H9 (cell line): Measurements from ENCODE around the gene MTA1. TPM values are rescaled to one million over a fixed set of nuclear protein-coding genes. Genes with fewer than 3 reads are reported as not detected.

Experiments used
- DNase-seq: peaks from one replicate; pipeline ENCODE4 v3.0.0-alpha.2; 2017
- H2AFZ ChIP-seq: one replicate; pipeline ENCODE4 v1.6.1; 2013; ENCODE audit warnings: mild to moderate bottlenecking, low read length, control low read depth, moderate library complexity
- H2AK5ac ChIP-seq: 2 replicates; pipeline ENCODE4 v1.6.1; 2013; ENCODE audit warnings: low read length, control low read depth, mixed read lengths; ENCODE audit not compliant: insufficient read length
- H2BK120ac ChIP-seq: one replicate; pipeline ENCODE4 v1.6.1; 2013; ENCODE audit warnings: low read depth, mild to moderate bottlenecking, low read length, control low read depth, inconsistent platforms; ENCODE audit not compliant: poor library complexity, severe bottlenecking
- H2BK12ac ChIP-seq: 2 replicates; pipeline ENCODE4 v1.6.1; 2013; ENCODE audit warnings: low read length, control low read depth, mixed read lengths, low read depth; ENCODE audit not compliant: insufficient read length
- H2BK15ac ChIP-seq: 2 replicates; pipeline ENCODE4 v1.6.1; 2013; ENCODE audit warnings: low read depth, low read length, control low read depth
- H2BK20ac ChIP-seq: one replicate; pipeline ENCODE4 v1.6.1; 2013; ENCODE audit warnings: low read depth, mild to moderate bottlenecking, low read length, control low read depth, inconsistent platforms; ENCODE audit not compliant: poor library complexity, severe bottlenecking
- H2BK5ac ChIP-seq: 2 replicates; pipeline ENCODE4 v1.6.1; 2013; ENCODE audit warnings: low read length, control low read depth, mixed read lengths; ENCODE audit not compliant: insufficient read length
- H3K14ac ChIP-seq: 2 replicates; pipeline ENCODE4 v1.6.1; 2013; ENCODE audit warnings: low read length, control low read depth; ENCODE audit not compliant: insufficient read depth
- H3K18ac ChIP-seq: 2 replicates; pipeline ENCODE4 v1.6.1; 2013; ENCODE audit warnings: low read depth, mild to moderate bottlenecking, mixed read lengths, low read length, control low read depth; ENCODE audit not compliant: insufficient read length
- H3K23ac ChIP-seq: 2 replicates; pipeline ENCODE4 v1.6.1; 2013; ENCODE audit warnings: low read length, control low read depth, mixed read lengths, low read depth; ENCODE audit not compliant: insufficient read length
- H3K23me2 ChIP-seq: 2 replicates; pipeline ENCODE4 v1.6.1; 2013; ENCODE audit warnings: low read depth, mild to moderate bottlenecking, mixed read lengths, low read length, control low read depth; ENCODE audit not compliant: insufficient read length, poor library complexity, severe bottlenecking
- H3K27ac ChIP-seq: 2 replicates; pipeline ENCODE4 v1.5.1; 2013; ENCODE audit warnings: low read length, control low read depth, mixed read lengths, low read depth; ENCODE audit not compliant: insufficient read length
- H3K27me3 ChIP-seq: 2 replicates; pipeline ENCODE4 v1.6.1; 2013; ENCODE audit warnings: low read length, control low read depth, inconsistent platforms; ENCODE audit not compliant: insufficient read depth
- H3K4ac ChIP-seq: 2 replicates; pipeline ENCODE4 v1.6.1; 2013; ENCODE audit warnings: low read depth, mild to moderate bottlenecking, control low read depth, inconsistent platforms, low read length, moderate library complexity
- H3K4me1 ChIP-seq: 2 replicates; pipeline ENCODE4 v1.6.1; 2013; ENCODE audit warnings: low read length, control low read depth, inconsistent platforms; ENCODE audit not compliant: insufficient read depth
- H3K4me2 ChIP-seq: 2 replicates; pipeline ENCODE4 v1.6.1; 2013; ENCODE audit warnings: low read length, control low read depth, mixed read lengths; ENCODE audit not compliant: insufficient read length, insufficient read depth
- H3K56ac ChIP-seq: 2 replicates; pipeline ENCODE4 v1.6.1; 2013; ENCODE audit warnings: low read depth, mild to moderate bottlenecking, mixed read lengths, low read length, control low read depth; ENCODE audit not compliant: insufficient read length
- H3K79me1 ChIP-seq: 2 replicates; pipeline ENCODE4 v1.6.1; 2013; ENCODE audit warnings: low read depth, mild to moderate bottlenecking, moderate library complexity, low read length, control low read depth, inconsistent platforms; ENCODE audit not compliant: insufficient read depth, poor library complexity, severe bottlenecking
- H3K79me2 ChIP-seq: 2 replicates; pipeline ENCODE4 v1.6.1; 2013; ENCODE audit warnings: low read length, control low read depth, inconsistent platforms; ENCODE audit not compliant: insufficient read depth
- H3K9ac ChIP-seq: 2 replicates; pipeline ENCODE4 v1.6.1; 2013; ENCODE audit warnings: low read length, control low read depth, mixed read lengths; ENCODE audit not compliant: insufficient read length; ENCODE audit errors: extremely low read depth
- H3K9me3 ChIP-seq: one replicate; pipeline ENCODE4 v1.6.1; 2013; ENCODE audit warnings: low read depth, low read length, inconsistent platforms; ENCODE audit not compliant: control insufficient read depth
- H3T11ph ChIP-seq: one replicate; pipeline ENCODE4 v1.6.1; 2013; ENCODE audit warnings: mild to moderate bottlenecking, low read length, control low read depth, inconsistent platforms
- H4K20me1 ChIP-seq: one replicate; pipeline ENCODE4 v1.6.1; 2013; ENCODE audit not compliant: control insufficient read depth, insufficient read length, insufficient read depth
- H4K5ac ChIP-seq: 2 replicates; pipeline ENCODE4 v1.6.1; 2013; ENCODE audit warnings: low read depth, mild to moderate bottlenecking, mixed read lengths, low read length, control low read depth; ENCODE audit not compliant: insufficient read length
- H4K8ac ChIP-seq: replicated peaks from 2 replicates; pipeline ENCODE4 v1.6.1; 2013; ENCODE audit warnings: low read length, control low read depth, mixed read lengths, low read depth; ENCODE audit not compliant: insufficient read length
- H4K91ac ChIP-seq: 2 replicates; pipeline ENCODE4 v1.6.1; 2013; ENCODE audit warnings: low read depth, mild to moderate bottlenecking, moderate library complexity, mixed read lengths, low read length, control low read depth; ENCODE audit not compliant: insufficient read length
- H3K27ac Mint-ChIP-seq, 3 experiments: 2 replicates in 2 of 3; 3 replicates in 1 of 3; pipeline ENCODE4 v1.8.0; 2020 to 2021; ENCODE audit warnings: mixed read lengths in 3 of 3, mild to moderate bottlenecking in 1 of 3, moderate library complexity in 1 of 3
- H3K27me3 Mint-ChIP-seq: 2 replicates; pipeline ENCODE4 v1.8.0; 2021; ENCODE audit warnings: low read depth, mild to moderate bottlenecking, moderate library complexity, mixed read lengths
- H3K36me3 Mint-ChIP-seq, 3 experiments: 2 replicates in 2 of 3; 3 replicates in 1 of 3; pipeline ENCODE4 v1.8.0; 2020 to 2021; ENCODE audit warnings: low read depth in 3 of 3, mixed read lengths in 3 of 3; ENCODE audit not compliant: insufficient read depth in 1 of 3
- H3K4me1 Mint-ChIP-seq, 2 experiments: 2 replicates each; pipeline ENCODE4 v1.8.0; 2020; ENCODE audit warnings: mixed read lengths in 2 of 2
- H3K4me3 Mint-ChIP-seq, 2 experiments: 2 replicates in 1 of 2; 3 replicates in 1 of 2; pipeline ENCODE4 v1.8.0; 2020 to 2021; ENCODE audit warnings: mild to moderate bottlenecking in 2 of 2, mixed read lengths in 2 of 2, moderate library complexity in 1 of 2
- H3K9me3 Mint-ChIP-seq, 2 experiments: 2 replicates in 1 of 2; 3 replicates in 1 of 2; pipeline ENCODE4 v1.8.0; 2020; ENCODE audit warnings: mild to moderate bottlenecking in 2 of 2, mixed read lengths in 2 of 2, moderate library complexity in 1 of 2
- CTCF ChIP-seq: fragments of 200-600 bp; sonication (generic); conservative IDR thresholded peaks from 3 replicates; pipeline ENCODE4 v1.8.0; 2021; ENCODE audit warnings: antibody characterized with exemption, mild to moderate bottlenecking
- WGBS: extraction: QIAGEN DNeasy Blood & Tissue Kit; methylation state at CpG from one replicate; pipeline ENCODE4 v1.1.7; 2013; ENCODE audit warnings: missing lambda C conversion rate, low lambda C conversion rate, mixed read lengths; ENCODE audit not compliant: insufficient read length; ENCODE audit errors: extremely low coverage; 5-methylcytosine and 5-hydroxymethylcytosine counted together
- total RNA-seq: library from RNA; stranded (reverse); gene quantifications from 2 replicates; pipeline ENCODE4 v1.2.1, GENCODE V29; 2021

MTA1 gene
- total RNA-seq, 1 experiment from 2014 or later = 230 TPM

GRCh38 chr14:105408592-105408991 is 11.0 kb upstream of the MTA1 start:
- Histone ChIP-seq H3K9ac (no peak overlapping the region), H3K27me3 (peaks cover 7% of the 10 kb centered on the region), H3K56ac (no peak overlapping the region), H3K79me1 (no peaks in the 10 kb centered on the region), H2BK20ac (no peak overlapping the region), H2AK5ac (no peak overlapping the region), H2BK12ac (no peak overlapping the region), H2BK5ac (no peak overlapping the region), H2AFZ (no peak overlapping the region), H2BK120ac (no peak overlapping the region), H4K8ac (no peak overlapping the region), H3K14ac (0 out of 2 replicates have a peak overlapping the region, but pooled peaks have one; percentile 34), H3T11ph (no peak overlapping the region), H3K18ac (no peak overlapping the region), H3K23ac (no peak overlapping the region), H3K79me2 (no peaks in the 10 kb centered on the region), H3K27ac (no peak overlapping the region), H2BK15ac (no peak overlapping the region), H4K5ac (no peak overlapping the region), H3K4me1 (no peaks in the 10 kb centered on the region), H4K20me1 (peaks cover 3% of the 10 kb centered on the region), H3K9me3 (peaks cover 7% of the 10 kb centered on the region), H3K4ac (no peak overlapping the region), H3K23me2 (peaks cover 3% of the 10 kb centered on the region), H3K4me2 (no peak overlapping the region), H4K91ac (no peak overlapping the region)
- Mint-ChIP-seq H3K9me3 (peaks cover 18 to 31% of the 10 kb centered on the region in 2 experiments), H3K4me1 (peaks cover 6 to 25% of the 10 kb centered on the region in 2 experiments; a peak in 3 of 4 replicates), H3K27me3 (peaks cover 96% of the 10 kb centered on the region), H3K27ac (no peak overlapping the region), H3K36me3 (peaks cover 6 to 15% (median 12%) of the 10 kb centered on the region in 3 experiments; a peak in 6 of 7 replicates), H3K4me3 (no peak overlapping the region)
- TF ChIP-seq CTCF = no peak
- no peak for DNase-seq
- no CpG with 5 or more reads among the region's 13 CpGs for WGBS
